GM12864 (cell line): ENCODE measurements around the gene KXD1.

ENCODE experiments used
- DNase-seq: peaks from one replicate; pipeline ENCODE4 v3.0.0-alpha.2; 2011; ENCODE audit warnings: low read depth
- H3K4me3 ChIP-seq: 2 replicates; pipeline ENCODE4 v1.5.1; 2011; ENCODE audit warnings: mild to moderate bottlenecking, low read depth, low read length, control low read depth
- CTCF ChIP-seq: IDR thresholded peaks from 2 replicates; pipeline ENCODE4 v1.5.1; 2011; ENCODE audit warnings: low read depth, mild to moderate bottlenecking, moderate library complexity, low read length, control low read depth, inconsistent platforms; ENCODE audit errors: missing control alignments

The KXD1 gene

DNA sequence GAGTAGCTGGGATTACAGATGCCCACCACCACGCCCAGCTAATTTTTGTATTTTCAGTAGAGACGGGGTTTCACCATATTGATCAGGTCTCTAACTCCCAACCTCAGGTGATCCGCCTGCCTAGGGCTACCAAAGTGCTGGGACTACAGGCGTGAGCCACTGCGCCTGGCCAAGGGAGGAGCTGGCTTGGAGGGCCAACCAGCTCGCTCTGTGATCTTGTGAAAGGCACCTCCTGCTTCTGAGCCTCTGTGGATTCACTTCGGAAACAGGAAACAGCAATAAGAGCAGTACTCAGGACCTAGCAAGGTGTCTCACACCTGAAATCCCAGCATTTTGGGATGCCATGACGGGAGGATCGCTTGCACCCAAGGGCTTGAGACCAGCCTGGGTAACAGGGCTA lies 33.8 kb upstream of the KXD1 start:
- no peak overlapping the region for H3K4me3 ChIP-seq

GRCh38 chr19:18526316-18526715 lies 31.4 kb upstream of the KXD1 start:
- H3K4me3 ChIP-seq = no peak overlapping the region
- no peak for DNase-seq
- no peak for TF ChIP-seq CTCF

More for the DNA sequence above, 33.8 kb upstream of the KXD1 start:
- no peak for DNase-seq
- TF ChIP-seq CTCF = no peak

DNA sequence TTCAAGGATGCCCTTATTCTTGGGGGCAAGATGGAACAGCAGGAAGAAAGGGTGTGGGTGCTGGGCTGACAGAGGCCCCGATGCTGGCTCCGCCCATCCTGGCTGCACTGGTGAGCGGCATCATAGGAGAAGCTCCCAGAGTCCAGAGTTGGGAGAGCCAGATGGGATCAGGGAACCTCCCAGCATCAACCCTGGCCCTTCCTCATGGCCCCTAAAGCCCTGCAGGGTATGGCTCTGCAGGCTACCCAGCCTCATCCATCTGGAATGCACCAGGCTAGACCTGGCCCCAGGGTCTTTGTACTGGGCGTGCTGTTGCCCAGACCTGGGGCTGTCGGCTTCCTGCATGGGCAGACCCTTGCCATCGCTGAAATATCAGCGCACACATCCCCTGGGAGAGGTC lies 27.9 kb upstream of the KXD1 start:
- no peak for DNase-seq
- no peak for TF ChIP-seq CTCF
- no peak overlapping the region for H3K4me3 ChIP-seq

DNA sequence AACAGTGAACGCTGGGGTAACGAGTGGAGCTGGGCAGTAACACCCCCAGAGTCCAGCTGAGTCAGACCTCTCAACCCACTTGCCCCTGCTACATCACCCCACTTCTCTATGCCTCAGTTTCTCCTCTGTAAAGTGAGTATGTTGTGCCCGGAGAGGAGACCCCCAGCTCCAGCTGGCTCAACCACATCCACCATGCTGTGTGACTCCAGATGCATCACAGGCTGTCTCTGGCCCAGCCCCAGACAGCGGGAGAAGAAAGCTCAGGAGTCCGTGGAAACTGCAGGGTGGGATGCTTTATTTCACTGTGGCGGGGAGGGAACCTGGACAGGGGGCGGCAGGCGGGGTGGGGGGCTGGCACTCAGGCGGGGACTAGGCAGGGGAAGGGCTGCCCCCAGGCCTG lies 26.2 kb upstream of the KXD1 start:
- no peak for TF ChIP-seq CTCF
- no peak for DNase-seq
- no peak overlapping the region for H3K4me3 ChIP-seq

DNA sequence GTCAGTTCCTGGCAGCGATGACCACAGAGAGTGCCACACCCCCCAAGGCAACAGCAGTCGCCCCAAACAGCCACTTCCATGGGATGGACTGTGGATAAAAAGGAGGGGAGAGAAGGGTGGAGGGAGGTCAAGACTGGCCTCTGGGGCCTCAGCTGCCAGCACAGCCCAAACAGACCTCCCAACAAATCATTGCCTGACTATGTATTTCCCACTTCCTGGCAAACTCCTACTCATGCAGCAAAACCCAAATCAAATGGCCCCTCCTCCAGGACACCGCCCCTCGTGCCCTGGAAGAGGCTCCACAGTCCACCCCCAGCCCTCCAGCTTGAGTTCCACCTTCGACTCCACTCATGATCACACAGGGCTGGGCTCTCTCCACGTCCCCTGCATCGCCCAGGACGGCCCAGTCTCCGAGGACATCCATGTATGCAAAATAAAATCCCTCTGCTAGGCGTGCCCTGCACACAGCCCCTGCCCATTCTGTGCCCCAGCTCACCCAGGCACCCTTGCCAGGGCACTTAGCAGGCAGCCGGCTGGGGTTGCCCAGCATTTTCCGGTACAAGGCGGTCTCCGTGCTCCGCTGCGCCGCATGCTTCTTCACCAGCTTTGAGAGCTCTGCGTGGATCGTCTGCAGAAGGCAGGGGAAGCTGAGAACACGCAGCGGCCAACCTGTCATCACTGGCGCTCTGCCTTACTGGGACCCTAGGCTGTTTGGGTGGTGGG lies 25.3 kb upstream of the KXD1 start:
- no peak overlapping the region for H3K4me3 ChIP-seq
- no peak for TF ChIP-seq CTCF

DNA sequence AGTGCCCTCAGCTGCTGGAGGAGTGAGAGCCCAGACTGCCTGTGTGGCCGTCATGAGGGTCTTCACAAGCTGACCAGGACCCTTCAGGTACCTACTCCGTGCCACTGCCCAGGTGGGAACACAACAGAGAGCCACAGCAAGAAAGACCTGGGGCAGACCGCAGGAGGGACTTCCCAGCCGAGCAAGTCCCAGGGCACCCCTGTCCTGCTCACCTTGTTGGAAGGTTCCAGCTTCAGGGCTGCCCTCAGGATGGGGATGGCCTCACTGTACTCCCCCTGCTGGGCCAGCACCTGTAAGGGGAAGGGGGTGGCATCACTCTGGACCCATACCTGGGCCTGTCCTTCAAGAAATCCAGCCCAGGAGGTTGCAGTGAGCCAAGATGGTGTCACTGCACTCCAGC lies 24.6 kb upstream of the KXD1 start:
- no peak for TF ChIP-seq CTCF
- DNase-seq = no peak
- H3K4me3 ChIP-seq = no peak overlapping the region

More for the DNA sequence above, 25.3 kb upstream of the KXD1 start:
- no peak for DNase-seq

- TF ChIP-seq CTCF = no peak
- DNase-seq = no peak
- H3K4me3 ChIP-seq = no peak overlapping the region
Measured at GRCh38 chr19:18536475-18536874, 21.2 kb upstream of the KXD1 start.
